ENCODE data around the gene TBC1D8. TPM values are rescaled to one million over a fixed set of nuclear protein-coding genes. Genes with fewer than 3 reads are reported as not detected.
A peak's percentile ranks its signal among the peaks of the same experiment; 100 is the strongest.

TBC1D8 gene
- total and polyA plus RNA-seq, 2 experiments from 2014 or later, result 18.0 to 36.9 TPM

DNA sequence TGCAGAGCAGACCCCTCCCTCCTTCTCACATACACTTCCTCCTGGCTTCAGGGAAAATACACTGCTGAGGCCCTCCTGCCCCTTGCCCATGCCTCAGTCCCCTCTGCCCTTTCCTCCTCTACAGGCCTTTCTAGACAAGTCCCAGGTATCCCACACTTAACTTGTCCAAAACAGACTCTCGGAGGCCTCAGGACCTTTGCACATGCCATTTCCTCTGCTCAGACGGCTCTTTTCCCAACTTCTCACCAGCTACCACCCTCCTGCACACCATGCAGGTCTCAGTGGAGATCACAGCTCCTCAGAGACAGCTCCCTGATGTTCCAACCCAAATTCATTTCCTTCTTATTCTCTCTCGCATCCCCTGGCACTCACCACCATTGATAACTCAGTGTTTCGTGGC, 11.7 kb downstream of the TBC1D8 start:
- H3F3A ChIP-seq (replicated peaks; ENCODE audit: low read depth), result no peaks in the 10 kb centered on the region
- H4K20me1 ChIP-seq (replicated peaks; ENCODE audit: insufficient read depth), result peaks cover 44% of the 10 kb centered on the region
- H3K4me3 ChIP-seq, result no peak overlapping the region
- H3K36me3 ChIP-seq (ENCODE audit: insufficient read depth), result no peaks in the 10 kb centered on the region
- H3K4me2 ChIP-seq, result no peak overlapping the region
- H3K27me3 ChIP-seq (ENCODE audit: insufficient read depth), result no peaks in the 10 kb centered on the region
- ATAC-seq (no peak), DNase-seq (ENCODE audit: low spot score) (no peak)
- no peak overlapping the region for H3K27ac ChIP-seq (ENCODE audit: low read depth)
- Mint-ChIP-seq H3K27ac (no peak overlapping the region; the same call in 1 of the 2 replicates), H3K9me3 (peaks cover 7% of the 10 kb centered on the region; the same call in 2 of the 3 replicates), H3K4me3 (no peak overlapping the region), H3K36me3 (ENCODE audit: low read depth) (peaks cover 19% of the 10 kb centered on the region), H3K4me1 (peaks cover 50% of the 10 kb centered on the region), H3K27me3 (ENCODE audit: insufficient read depth, low read depth, poor library complexity) (peaks cover 10% of the 10 kb centered on the region)
- H3K79me2 ChIP-seq (replicated peaks; ENCODE audit: insufficient read depth), result peaks cover 100% of the 10 kb centered on the region
- peaks cover 44% of the 10 kb centered on the region for H3K4me1 ChIP-seq (ENCODE audit: insufficient read depth)
- H3K9me2 ChIP-seq (ENCODE audit: insufficient read depth), result no peaks in the 10 kb centered on the region
- H2AFZ ChIP-seq, result no peak overlapping the region
- TF ChIP-seq, protein P1, sequence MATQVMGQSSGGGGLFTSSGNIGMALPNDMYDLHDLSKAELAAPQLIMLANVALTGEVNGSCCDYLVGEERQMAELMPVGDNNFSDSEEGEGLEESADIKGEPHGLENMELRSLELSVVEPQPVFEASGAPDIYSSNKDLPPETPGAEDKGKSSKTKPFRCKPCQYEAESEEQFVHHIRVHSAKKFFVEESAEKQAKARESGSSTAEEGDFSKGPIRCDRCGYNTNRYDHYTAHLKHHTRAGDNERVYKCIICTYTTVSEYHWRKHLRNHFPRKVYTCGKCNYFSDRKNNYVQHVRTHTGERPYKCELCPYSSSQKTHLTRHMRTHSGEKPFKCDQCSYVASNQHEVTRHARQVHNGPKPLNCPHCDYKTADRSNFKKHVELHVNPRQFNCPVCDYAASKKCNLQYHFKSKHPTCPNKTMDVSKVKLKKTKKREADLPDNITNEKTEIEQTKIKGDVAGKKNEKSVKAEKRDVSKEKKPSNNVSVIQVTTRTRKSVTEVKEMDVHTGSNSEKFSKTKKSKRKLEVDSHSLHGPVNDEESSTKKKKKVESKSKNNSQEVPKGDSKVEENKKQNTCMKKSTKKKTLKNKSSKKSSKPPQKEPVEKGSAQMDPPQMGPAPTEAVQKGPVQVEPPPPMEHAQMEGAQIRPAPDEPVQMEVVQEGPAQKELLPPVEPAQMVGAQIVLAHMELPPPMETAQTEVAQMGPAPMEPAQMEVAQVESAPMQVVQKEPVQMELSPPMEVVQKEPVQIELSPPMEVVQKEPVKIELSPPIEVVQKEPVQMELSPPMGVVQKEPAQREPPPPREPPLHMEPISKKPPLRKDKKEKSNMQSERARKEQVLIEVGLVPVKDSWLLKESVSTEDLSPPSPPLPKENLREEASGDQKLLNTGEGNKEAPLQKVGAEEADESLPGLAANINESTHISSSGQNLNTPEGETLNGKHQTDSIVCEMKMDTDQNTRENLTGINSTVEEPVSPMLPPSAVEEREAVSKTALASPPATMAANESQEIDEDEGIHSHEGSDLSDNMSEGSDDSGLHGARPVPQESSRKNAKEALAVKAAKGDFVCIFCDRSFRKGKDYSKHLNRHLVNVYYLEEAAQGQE (IDR thresholded peaks at IDR 0.05; ENCODE audit: unreplicated experiment), result no peak

DNA sequence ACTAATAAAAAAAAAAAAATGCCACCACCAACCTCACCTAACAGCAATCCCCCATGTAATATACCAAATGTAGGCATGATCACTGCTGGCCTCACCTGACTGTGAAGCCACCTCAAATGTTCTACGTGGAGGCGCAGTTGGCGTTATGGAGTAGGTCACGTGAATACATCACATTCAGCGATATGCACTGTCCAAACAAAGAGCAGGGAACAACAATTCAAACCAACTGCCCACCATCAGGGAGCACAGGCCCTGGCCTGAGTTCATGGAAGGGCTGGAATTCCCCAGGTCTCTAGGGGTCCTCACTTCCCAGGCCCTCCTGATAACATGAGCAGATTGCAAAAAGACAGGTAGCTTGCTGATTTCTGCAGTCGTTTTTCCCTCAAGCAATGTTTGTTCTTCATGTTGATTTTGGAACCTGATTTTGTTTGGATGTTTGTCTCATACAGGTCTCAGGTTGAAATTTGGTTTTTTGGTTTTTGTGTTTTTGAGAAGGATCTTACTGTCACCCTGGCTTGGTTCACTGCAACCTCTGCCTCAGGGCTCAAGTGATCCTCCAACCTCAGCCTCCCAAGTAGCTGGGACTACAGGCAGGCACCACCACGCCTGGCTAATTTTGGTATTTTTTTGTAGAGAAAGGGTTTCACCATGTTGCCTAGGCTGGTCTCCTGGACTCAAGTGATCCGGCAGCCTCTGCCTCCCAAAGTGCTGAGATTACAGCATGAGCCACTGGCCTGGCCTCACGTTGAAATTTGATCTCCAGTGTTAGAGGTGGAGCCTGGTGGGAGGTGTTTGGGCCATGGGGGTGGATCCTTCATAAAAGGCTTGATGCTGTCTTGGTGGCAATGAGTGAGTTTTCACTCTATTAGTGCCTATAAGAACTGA, 15.5 kb downstream of the TBC1D8 start:
- H3K4me3 ChIP-seq, result no peak overlapping the region
- peaks cover 39% of the 10 kb centered on the region for H3K4me1 Mint-ChIP-seq
- ATAC-seq, result peak; percentile 89
- TF ChIP-seq, protein P2, sequence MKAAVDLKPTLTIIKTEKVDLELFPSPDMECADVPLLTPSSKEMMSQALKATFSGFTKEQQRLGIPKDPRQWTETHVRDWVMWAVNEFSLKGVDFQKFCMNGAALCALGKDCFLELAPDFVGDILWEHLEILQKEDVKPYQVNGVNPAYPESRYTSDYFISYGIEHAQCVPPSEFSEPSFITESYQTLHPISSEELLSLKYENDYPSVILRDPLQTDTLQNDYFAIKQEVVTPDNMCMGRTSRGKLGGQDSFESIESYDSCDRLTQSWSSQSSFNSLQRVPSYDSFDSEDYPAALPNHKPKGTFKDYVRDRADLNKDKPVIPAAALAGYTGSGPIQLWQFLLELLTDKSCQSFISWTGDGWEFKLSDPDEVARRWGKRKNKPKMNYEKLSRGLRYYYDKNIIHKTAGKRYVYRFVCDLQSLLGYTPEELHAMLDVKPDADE (IDR thresholded peaks at IDR 0.05), result no peak
- TF ChIP-seq, protein P3, sequence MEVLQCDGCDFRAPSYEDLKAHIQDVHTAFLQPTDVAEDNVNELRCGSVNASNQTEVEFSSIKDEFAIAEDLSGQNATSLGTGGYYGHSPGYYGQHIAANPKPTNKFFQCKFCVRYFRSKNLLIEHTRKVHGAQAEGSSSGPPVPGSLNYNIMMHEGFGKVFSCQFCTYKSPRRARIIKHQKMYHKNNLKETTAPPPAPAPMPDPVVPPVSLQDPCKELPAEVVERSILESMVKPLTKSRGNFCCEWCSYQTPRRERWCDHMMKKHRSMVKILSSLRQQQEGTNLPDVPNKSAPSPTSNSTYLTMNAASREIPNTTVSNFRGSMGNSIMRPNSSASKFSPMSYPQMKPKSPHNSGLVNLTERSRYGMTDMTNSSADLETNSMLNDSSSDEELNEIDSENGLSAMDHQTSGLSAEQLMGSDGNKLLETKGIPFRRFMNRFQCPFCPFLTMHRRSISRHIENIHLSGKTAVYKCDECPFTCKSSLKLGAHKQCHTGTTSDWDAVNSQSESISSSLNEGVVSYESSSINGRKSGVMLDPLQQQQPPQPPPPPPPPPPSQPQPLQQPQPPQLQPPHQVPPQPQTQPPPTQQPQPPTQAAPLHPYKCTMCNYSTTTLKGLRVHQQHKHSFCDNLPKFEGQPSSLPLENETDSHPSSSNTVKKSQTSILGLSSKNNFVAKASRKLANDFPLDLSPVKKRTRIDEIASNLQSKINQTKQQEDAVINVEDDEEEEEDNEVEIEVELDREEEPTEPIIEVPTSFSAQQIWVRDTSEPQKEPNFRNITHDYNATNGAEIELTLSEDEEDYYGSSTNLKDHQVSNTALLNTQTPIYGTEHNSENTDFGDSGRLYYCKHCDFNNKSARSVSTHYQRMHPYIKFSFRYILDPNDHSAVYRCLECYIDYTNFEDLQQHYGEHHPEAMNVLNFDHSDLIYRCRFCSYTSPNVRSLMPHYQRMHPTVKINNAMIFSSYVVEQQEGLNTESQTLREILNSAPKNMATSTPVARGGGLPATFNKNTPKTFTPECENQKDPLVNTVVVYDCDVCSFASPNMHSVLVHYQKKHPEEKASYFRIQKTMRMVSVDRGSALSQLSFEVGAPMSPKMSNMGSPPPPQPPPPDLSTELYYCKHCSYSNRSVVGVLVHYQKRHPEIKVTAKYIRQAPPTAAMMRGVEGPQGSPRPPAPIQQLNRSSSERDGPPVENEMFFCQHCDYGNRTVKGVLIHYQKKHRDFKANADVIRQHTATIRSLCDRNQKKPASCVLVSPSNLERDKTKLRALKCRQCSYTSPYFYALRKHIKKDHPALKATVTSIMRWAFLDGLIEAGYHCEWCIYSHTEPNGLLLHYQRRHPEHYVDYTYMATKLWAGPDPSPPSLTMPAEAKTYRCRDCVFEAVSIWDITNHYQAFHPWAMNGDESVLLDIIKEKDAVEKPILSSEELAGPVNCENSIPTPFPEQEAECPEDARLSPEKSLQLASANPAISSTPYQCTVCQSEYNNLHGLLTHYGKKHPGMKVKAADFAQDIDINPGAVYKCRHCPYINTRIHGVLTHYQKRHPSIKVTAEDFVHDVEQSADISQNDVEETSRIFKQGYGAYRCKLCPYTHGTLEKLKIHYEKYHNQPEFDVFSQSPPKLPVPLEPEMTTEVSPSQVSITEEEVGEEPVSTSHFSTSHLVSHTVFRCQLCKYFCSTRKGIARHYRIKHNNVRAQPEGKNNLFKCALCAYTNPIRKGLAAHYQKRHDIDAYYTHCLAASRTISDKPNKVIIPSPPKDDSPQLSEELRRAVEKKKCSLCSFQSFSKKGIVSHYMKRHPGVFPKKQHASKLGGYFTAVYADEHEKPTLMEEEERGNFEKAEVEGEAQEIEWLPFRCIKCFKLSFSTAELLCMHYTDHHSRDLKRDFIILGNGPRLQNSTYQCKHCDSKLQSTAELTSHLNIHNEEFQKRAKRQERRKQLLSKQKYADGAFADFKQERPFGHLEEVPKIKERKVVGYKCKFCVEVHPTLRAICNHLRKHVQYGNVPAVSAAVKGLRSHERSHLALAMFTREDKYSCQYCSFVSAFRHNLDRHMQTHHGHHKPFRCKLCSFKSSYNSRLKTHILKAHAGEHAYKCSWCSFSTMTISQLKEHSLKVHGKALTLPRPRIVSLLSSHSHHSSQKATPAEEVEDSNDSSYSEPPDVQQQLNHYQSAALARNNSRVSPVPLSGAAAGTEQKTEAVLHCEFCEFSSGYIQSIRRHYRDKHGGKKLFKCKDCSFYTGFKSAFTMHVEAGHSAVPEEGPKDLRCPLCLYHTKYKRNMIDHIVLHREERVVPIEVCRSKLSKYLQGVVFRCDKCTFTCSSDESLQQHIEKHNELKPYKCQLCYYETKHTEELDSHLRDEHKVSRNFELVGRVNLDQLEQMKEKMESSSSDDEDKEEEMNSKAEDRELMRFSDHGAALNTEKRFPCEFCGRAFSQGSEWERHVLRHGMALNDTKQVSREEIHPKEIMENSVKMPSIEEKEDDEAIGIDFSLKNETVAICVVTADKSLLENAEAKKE (CRISPR knock-in tag; IDR thresholded peaks at IDR 0.05), result no peak
- TF ChIP-seq, protein P1 (IDR thresholded peaks at IDR 0.05; ENCODE audit: unreplicated experiment), result no peak
- no peak for TF ChIP-seq ZNF331 (CRISPR knock-in tag; IDR thresholded peaks at IDR 0.05; ENCODE audit: low read depth)

More for the DNA sequence above, 15.5 kb downstream of the TBC1D8 start:
- Histone ChIP-seq H3K27ac (ENCODE audit: low read depth) (peak overlapping the region; percentile 67; the same call in 1 of the 2 replicates), H3K79me2 (replicated peaks; ENCODE audit: insufficient read depth) (peaks cover 100% of the 10 kb centered on the region), H3F3A (replicated peaks; ENCODE audit: low read depth) (no peaks in the 10 kb centered on the region), H3K9me2 (ENCODE audit: insufficient read depth) (no peaks in the 10 kb centered on the region), H3K27me3 (ENCODE audit: insufficient read depth) (no peaks in the 10 kb centered on the region), H3K4me1 (ENCODE audit: insufficient read depth) (peaks cover 44% of the 10 kb centered on the region), H3K36me3 (ENCODE audit: insufficient read depth) (no peaks in the 10 kb centered on the region), H2AFZ (no peak overlapping the region), H4K20me1 (replicated peaks; ENCODE audit: insufficient read depth) (peaks cover 42% of the 10 kb centered on the region), H3K4me2 (0 out of 2 replicates have a peak overlapping the region, but pooled peaks have one; percentile 42)
- peaks cover 10% of the 10 kb centered on the region for H3K36me3 Mint-ChIP-seq (ENCODE audit: low read depth)
- peaks cover 12% of the 10 kb centered on the region for H3K27me3 Mint-ChIP-seq (ENCODE audit: insufficient read depth, low read depth, poor library complexity)
- no peaks in the 10 kb centered on the region for H3K9me3 Mint-ChIP-seq
- no peak overlapping the region for H3K27ac Mint-ChIP-seq
- peak; percentile 72 for DNase-seq (ENCODE audit: low spot score)
- H3K4me3 Mint-ChIP-seq, result no peak overlapping the region

All from GM23338 (cell line).